ES-I3 (cell line): ENCODE results near the gene DYNC1I1.

Experiments
- H3K36me3 ChIP-seq: 2 replicates; pipeline ENCODE4 v1.6.1; 2013; ENCODE audit warnings: mild to moderate bottlenecking, low read length, control low read depth, moderate library complexity; ENCODE audit not compliant: insufficient read depth
- H3K4me1 ChIP-seq: 2 replicates; pipeline ENCODE4 v1.6.1; 2013; ENCODE audit warnings: mild to moderate bottlenecking, control low read depth, low read length; ENCODE audit not compliant: insufficient read depth
- H3K9ac ChIP-seq: 2 replicates; pipeline ENCODE4 v1.6.1; 2013; ENCODE audit warnings: low read depth, mild to moderate bottlenecking, low read length, moderate library complexity
- H3K9me3 ChIP-seq: 2 replicates; pipeline ENCODE4 v1.6.1; 2013; ENCODE audit warnings: mild to moderate bottlenecking, low read length, moderate library complexity; ENCODE audit not compliant: control insufficient read depth, insufficient read depth

Gene DYNC1I1

GRCh38 chr7:95772771-95773581 is 622 bp downstream of the DYNC1I1 start:
- H3K9me3 ChIP-seq: no peaks in the 10 kb centered on the region
- H3K9ac ChIP-seq: peak overlapping the region; percentile 66; the same call in 1 of the 2 replicates
- no peaks in the 10 kb centered on the region for H3K36me3 ChIP-seq
- peaks cover 7% of the 10 kb centered on the region; the same call in 1 of the 2 replicates for H3K4me1 ChIP-seq

DNA sequence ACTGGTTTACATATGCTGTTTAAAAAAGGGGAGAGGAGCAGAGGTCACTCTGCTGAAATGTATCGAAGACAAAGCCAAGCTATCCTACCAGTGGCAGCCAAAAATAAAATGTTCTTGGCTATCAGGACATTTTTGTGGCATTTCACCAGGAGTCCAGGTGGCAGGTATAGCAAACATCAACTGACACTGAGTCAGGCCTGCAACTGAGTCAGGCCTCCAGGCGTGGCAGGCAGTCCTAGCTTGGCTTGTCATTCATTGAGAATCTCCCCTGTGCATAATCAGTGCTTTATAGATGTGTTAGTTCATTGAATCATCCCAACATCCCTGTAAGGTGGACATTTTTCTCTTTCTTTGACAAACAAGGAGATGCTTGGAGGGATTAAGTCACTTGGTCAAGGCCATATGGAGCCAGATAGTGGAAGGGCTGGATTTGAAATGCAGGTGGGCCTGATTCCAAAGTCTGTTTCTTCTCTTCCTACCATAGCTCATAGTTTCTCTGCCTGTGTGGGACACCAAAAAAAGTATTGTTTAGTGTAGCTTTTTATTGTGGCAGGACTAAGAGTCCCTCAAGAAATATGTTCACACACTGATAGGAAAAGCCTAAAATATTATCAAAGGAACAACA is 4.3 kb downstream of the DYNC1I1 start:
- H3K36me3 ChIP-seq: no peaks in the 10 kb centered on the region
- no peak overlapping the region for H3K9ac ChIP-seq
- peaks cover 7% of the 10 kb centered on the region; the same call in 1 of the 2 replicates for H3K4me1 ChIP-seq
- H3K9me3 ChIP-seq: no peaks in the 10 kb centered on the region

DNA sequence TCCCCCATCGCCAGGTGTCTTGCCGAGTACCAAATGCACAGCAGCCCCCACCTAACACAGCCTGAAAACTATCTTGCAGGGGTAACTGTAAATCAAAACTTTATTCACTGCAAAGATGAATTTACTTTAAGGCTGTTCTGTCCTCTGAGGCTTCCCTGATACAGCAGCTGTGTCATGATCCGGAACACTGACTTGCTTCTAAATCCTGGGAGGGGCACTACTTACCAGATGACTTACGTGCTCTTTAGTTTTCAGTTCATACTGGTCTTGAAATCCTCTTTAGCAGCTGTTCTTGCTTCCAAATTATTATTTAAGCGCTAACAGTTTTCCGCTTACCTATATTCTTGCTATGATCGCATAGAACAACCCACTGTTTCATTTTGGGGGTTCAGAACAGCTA is 4.9 kb downstream of the DYNC1I1 start:
- H3K9ac ChIP-seq: no peak overlapping the region
- no peaks in the 10 kb centered on the region for H3K9me3 ChIP-seq
- peaks cover 7% of the 10 kb centered on the region; the same call in 1 of the 2 replicates for H3K4me1 ChIP-seq
- no peaks in the 10 kb centered on the region for H3K36me3 ChIP-seq

DNA sequence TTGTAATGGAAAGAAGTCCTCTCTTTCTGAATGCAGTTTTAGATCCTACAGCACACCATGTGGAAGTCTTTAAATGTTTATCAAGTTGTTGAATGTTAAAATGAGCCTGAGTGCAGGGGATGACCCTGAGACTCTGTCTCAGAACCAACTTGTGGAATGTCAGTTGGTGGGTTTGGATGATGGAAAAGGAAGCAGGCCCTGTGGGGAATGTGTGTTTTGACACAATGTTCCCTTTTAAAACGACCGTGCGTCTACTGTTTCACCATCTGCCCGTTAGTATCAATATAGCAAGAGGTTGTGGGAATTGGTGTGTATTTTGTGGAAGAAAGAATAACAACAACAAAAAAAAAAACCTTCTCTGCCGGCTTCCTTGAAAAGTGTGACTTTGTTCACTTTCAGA is 8.3 kb downstream of the DYNC1I1 start:
- H3K36me3 ChIP-seq: no peaks in the 10 kb centered on the region
- no peak overlapping the region for H3K9ac ChIP-seq
- H3K4me1 ChIP-seq: no peaks in the 10 kb centered on the region
- H3K9me3 ChIP-seq: no peaks in the 10 kb centered on the region

- H3K36me3 ChIP-seq: no peaks in the 10 kb centered on the region
- no peak overlapping the region for H3K9ac ChIP-seq
- no peaks in the 10 kb centered on the region for H3K9me3 ChIP-seq
- H3K4me1 ChIP-seq: peaks cover 4% of the 10 kb centered on the region; the same call in 1 of the 2 replicates
These were observed 9.7 kb downstream of the DYNC1I1 start for GRCh38 chr7:95781961-95782586.

GRCh38 chr7:95784796-95785195 is 12.4 kb downstream of the DYNC1I1 start:
- no peaks in the 10 kb centered on the region for H3K36me3 ChIP-seq
- H3K9me3 ChIP-seq: no peaks in the 10 kb centered on the region
- no peak overlapping the region for H3K9ac ChIP-seq
- peaks cover 4% of the 10 kb centered on the region; the same call in 1 of the 2 replicates for H3K4me1 ChIP-seq

DNA sequence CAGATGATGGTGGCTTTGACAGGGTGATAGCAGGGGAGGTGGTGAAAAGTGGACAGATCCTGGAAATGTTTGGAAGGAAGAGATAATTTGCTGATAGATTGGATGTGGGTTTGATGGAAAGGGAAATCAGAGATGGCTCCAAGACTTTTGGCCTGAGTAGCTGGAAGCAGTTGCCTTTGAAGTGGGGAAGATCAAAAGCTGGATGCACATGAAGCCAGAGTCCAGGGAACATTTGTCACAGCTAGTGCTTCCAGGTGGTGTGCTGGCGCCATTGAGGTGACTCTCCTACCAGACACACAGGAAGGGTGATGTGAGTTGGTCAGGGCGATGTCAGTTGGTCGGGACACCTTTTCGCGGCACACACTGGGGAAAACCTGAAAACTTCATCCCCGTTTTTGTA is 15.9 kb downstream of the DYNC1I1 start:
- Histone ChIP-seq H3K9ac (no peak overlapping the region), H3K9me3 (no peaks in the 10 kb centered on the region), H3K4me1 (peaks cover 4% of the 10 kb centered on the region; the same call in 1 of the 2 replicates), H3K36me3 (no peaks in the 10 kb centered on the region)

DNA sequence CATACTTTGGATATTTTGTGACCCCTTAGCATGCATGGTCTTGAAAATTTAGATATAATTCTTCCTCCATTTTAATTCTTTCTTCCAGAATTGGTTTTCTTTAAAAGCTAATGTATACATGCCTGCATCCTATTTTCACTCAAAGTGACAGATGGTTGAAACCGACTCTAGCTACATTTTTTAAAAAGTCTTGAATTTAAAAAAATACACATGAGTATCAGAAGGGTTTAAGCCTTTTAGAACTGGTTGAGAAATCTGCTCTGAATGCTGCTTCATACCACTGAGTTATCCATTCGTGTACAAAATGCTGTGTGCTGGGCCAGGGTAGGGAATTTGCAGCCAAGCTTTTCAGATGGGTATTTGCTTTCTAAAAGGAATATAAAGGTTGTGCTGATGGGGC is 16.5 kb downstream of the DYNC1I1 start:
- peaks cover 4% of the 10 kb centered on the region; the same call in 1 of the 2 replicates for H3K4me1 ChIP-seq
- H3K36me3 ChIP-seq: no peaks in the 10 kb centered on the region
- no peak overlapping the region for H3K9ac ChIP-seq
- H3K9me3 ChIP-seq: no peaks in the 10 kb centered on the region

- Histone ChIP-seq H3K9ac (no peak overlapping the region), H3K36me3 (no peaks in the 10 kb centered on the region), H3K4me1 (no peaks in the 10 kb centered on the region), H3K9me3 (no peaks in the 10 kb centered on the region)
These were observed 21.3 kb downstream of the DYNC1I1 start for GRCh38 chr7:95793658-95794057.

GRCh38 chr7:95794917-95795515 is 22.7 kb downstream of the DYNC1I1 start:
- H3K9ac ChIP-seq: no peak overlapping the region
- no peaks in the 10 kb centered on the region for H3K9me3 ChIP-seq
- no peaks in the 10 kb centered on the region for H3K36me3 ChIP-seq
- H3K4me1 ChIP-seq: no peaks in the 10 kb centered on the region

- H3K36me3 ChIP-seq: no peaks in the 10 kb centered on the region
- no peaks in the 10 kb centered on the region for H3K4me1 ChIP-seq
- H3K9me3 ChIP-seq: no peaks in the 10 kb centered on the region
- H3K9ac ChIP-seq: no peak overlapping the region
These were observed 24.3 kb downstream of the DYNC1I1 start for GRCh38 chr7:95796617-95797016.

DNA sequence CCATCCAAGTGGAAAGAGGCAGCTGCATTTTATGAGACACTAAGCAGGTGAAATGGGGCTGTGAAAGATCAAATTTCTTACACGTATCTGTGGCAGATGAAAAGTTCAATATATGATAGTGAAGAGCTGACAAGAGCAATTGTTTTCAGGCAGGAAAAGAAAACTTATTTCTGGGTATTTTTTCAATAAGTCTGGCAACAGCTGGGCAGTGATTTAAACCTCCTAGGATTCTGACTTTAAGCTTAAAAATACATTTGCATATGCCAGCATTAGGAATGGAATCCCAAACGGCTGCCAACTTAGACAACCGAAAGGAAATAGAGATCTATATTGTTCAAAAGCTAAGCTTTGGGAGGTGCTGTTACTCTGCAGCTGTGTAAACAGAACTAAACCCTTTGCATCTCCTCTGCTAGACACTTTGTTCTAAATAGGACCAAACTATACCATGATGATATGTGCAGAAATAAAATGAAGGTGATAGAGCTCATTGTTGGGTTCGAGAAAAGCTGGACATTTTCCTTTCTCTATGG is 26.1 kb downstream of the DYNC1I1 start:
- Histone ChIP-seq H3K9ac (no peak overlapping the region), H3K9me3 (no peaks in the 10 kb centered on the region), H3K4me1 (no peaks in the 10 kb centered on the region), H3K36me3 (no peaks in the 10 kb centered on the region)

DNA sequence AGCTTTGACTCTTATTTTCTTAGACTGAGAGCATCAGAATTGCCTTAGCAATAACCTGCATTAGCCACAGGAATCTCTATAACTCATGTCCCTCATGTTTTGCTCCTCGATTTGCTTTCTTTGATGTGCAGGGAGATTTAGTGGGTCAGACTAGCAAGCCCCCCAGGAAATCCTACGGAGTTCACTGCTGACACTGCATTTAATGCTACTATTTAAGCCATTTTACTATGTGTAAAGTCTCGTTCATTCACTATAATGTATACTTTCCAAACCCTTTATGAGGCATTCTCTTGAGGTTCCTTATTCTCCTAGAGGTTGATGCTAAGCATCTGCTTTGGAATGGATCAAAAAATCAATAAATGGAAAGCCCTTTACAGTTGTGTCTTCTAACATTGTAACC is 28.4 kb downstream of the DYNC1I1 start:
- Histone ChIP-seq H3K9ac (no peak overlapping the region), H3K9me3 (no peaks in the 10 kb centered on the region), H3K4me1 (no peaks in the 10 kb centered on the region), H3K36me3 (no peaks in the 10 kb centered on the region)

GRCh38 chr7:95802270-95802669 is 29.9 kb downstream of the DYNC1I1 start:
- Histone ChIP-seq H3K9ac (no peak overlapping the region), H3K36me3 (no peaks in the 10 kb centered on the region), H3K4me1 (no peaks in the 10 kb centered on the region), H3K9me3 (no peaks in the 10 kb centered on the region)
